Measurements from ENCODE around the gene NPC2. TPM values are rescaled to one million over a fixed set of nuclear protein-coding genes. Genes with fewer than 3 reads are reported as not detected.
"Not testable (repeated sequence)": the region's sequence is repeated elsewhere in the genome, so short reads cannot be mapped to it uniquely, and the experiment has no call there.

NPC2 gene
- total RNA-seq, 4 donors from 2014 or later, result 271 to 717 (median 546) TPM

DNA sequence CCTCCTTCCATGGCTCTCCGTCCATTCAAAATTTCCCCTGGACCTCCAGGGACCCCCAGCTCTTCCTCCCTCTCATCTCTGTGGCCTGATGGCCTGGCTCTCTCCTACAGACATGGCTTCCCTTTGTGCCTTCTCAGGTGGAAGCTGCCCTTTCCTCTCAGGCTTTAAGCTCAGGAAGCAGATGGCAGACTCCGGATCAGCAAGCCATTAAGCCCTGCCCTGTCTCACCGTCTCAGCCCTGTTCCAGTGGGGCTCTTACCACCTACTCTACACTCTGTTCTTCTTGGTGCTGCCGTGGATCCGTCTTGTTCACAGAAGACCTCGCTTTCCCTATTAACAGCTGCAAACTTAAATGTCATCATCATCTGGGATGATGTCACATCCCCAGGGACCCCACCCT, 33.1 kb downstream of the NPC2 start:
- TF ChIP-seq, protein P1, sequence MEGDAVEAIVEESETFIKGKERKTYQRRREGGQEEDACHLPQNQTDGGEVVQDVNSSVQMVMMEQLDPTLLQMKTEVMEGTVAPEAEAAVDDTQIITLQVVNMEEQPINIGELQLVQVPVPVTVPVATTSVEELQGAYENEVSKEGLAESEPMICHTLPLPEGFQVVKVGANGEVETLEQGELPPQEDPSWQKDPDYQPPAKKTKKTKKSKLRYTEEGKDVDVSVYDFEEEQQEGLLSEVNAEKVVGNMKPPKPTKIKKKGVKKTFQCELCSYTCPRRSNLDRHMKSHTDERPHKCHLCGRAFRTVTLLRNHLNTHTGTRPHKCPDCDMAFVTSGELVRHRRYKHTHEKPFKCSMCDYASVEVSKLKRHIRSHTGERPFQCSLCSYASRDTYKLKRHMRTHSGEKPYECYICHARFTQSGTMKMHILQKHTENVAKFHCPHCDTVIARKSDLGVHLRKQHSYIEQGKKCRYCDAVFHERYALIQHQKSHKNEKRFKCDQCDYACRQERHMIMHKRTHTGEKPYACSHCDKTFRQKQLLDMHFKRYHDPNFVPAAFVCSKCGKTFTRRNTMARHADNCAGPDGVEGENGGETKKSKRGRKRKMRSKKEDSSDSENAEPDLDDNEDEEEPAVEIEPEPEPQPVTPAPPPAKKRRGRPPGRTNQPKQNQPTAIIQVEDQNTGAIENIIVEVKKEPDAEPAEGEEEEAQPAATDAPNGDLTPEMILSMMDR (IDR thresholded peaks at IDR 0.05), result no peak
- DNase-seq (ENCODE audit: low spot score) (no peak), ATAC-seq (ENCODE audit: low FRiP score) (no peak)

DNA sequence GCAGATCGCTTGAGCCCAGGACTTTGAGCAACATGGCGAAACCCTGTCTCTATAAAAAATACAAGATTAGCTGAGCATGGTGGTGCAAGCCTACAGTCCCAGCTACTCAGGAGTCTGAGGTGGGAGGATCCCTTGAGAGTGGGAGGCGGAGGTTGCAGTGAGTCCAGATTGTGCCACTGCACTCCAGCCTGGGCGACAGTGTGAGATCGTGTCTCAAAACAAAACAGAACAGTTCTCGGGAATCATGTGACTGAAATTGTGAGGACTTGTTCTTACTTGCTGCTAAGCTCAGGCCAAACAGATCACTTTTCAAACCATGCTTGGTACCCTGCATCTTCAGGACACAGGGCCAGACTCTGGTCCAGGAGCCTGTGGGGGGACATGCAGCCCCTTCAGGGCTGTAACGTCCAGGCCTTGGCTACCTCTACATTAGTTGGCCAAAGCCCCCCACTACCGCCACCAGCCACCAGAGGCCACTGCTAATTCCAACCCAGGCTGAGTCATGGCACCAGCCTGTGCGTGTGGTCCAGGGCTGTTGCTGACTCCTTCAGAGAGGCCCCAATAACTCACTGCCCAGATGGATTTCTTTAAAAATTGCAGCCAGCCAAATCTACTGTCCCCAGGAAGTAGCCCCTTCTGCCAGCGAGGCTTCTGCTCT, 33.7 kb downstream of the NPC2 start:
- DNase-seq (ENCODE audit: low spot score), result no peak
- peak; percentile 10 for ATAC-seq (ENCODE audit: low FRiP score)

DNA sequence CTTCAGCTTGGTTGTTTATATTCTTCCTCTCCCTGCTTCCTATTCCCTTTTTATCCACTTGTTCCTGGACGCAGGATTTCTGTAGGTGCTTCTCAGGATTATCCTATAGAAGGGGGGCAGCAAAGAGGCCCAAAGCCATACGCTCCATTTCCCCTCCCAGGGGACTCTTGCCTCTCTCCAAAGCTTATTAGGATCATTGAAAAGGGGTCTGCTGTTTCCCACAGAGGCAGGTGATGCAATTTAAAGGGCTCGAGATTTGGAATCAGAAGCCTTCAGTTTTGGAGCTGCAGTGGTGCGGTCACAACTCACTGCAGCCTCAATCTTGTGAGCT, 35.6 kb downstream of the NPC2 start:
- DNase-seq (ENCODE audit: low spot score) (no peak), ATAC-seq (ENCODE audit: low FRiP score) (no peak)
- TF ChIP-seq, protein P1 (IDR thresholded peaks at IDR 0.05), result no peak

More for the DNA sequence above, 33.7 kb downstream of the NPC2 start:
- TF ChIP-seq, protein P1 (IDR thresholded peaks at IDR 0.05), result no peak

DNA sequence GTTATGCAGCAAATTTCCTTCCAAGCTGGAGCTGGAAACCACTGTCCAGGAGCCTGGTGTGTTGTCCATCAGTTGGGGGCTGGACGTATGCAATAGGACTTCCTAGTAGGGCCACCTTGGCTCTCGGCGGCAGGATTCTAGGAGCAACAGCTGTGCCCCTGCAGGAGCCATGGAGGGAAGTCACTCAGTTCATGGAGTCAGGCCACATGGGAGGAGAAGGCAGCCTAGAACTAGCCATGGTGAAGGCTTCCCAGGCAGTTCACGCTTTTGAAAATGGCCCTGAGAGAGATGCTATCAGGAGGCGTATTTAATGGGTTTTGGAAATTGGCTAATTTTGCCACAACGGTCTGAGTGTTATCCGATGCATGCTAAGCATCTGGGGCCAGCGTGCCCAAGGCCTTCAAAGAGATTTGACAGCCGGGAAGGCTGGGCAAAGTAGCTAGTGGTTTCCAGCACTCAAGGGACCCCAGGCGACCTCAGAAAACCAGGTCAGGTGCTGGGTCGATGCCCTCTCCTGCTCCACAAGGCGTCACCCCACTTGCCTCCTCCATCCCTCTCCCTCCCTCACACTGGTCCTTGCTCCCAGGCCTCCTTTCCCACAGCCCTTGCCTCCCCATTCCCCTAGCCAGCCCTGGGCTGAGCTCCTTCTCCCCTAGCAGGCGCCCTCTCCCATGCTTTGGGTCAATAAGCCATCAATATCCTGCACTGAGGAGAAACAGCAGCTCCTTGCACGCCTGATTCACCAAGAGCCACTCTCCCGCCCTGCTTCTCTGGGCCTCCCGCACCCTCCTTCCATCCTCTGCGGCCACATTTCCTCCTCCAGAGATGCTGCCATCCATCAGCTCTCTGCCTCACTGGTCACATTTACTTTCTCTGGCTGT, 36.2 kb downstream of the NPC2 start:
- ATAC-seq (ENCODE audit: low FRiP score), result no peak
- DNase-seq (ENCODE audit: low spot score), result no peak
- TF ChIP-seq, protein P1 (IDR thresholded peaks at IDR 0.05), result no peak

DNA sequence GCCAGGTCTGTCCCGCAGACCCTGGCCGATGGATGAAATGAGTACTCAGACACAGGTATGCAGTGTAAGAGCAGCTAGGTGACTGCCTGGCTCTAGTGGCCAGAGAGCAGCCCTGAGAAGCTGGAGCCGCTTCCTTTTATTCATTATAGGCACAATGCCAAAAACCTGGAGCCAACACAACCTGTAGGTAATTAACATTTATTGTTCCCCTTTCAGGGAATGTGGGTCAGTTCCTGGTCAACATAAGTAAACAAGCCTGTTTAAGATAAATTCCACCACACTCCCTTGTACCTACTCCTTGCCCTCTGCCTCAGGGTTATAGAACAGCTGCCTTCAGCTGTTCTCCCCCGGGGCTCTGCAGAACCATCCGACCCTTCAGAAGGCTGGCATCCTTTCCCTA, 38.7 kb downstream of the NPC2 start:
- ATAC-seq (ENCODE audit: low FRiP score); DNase-seq (ENCODE audit: low spot score): not testable (repeated sequence)

DNA sequence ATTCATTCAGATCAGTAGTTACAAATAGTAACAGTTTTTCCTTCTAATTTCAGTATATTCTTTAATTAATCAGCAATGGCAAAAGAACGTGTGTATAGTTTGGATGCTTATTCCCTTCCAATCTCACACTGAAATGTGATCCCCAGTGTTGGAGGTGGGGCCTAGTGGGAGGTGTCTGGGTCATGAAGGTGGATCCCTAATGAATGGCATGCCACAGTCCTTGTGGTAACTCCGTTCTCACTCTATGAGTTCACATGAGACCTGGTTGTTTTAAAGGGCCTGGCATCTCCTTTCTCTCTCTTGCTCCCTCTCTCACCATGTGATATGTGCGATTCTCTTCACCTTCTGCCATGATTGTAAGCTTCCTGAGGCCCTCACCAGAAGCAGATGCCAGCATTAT, 48.2 kb downstream of the NPC2 start:
- ATAC-seq (ENCODE audit: low FRiP score), result no peak
- DNase-seq (ENCODE audit: low spot score), result no peak

DNA sequence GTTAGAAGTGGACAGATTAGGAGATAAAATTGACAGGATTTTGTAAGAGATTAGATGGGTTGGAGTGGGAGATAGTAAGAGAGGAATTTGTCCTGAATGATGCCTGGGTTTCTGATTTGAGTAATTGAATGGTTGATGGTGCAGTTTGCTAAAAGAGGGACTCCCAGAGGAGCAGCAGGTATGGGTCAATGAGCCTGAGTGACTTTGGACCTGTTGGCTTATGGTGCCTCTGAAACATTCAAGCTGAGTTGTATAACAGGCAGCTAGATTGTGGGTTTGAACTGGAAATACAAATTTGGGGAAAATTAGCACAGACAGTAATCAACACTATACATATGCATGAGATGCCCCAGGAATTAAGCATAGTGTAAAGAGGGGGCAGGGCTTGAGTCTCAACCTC, 50.3 kb downstream of the NPC2 start:
- TF ChIP-seq, protein P1 (IDR thresholded peaks at IDR 0.05), result no peak
- ATAC-seq (ENCODE audit: low FRiP score) (no peak), DNase-seq (ENCODE audit: low spot score) (no peak)

More for the DNA sequence above, 48.2 kb downstream of the NPC2 start:
- TF ChIP-seq, protein P1 (IDR thresholded peaks at IDR 0.05), result no peak
